Astrocyte of the spinal cord (primary cell): ENCODE results near the gene SMYD3.

Experiments used
- DNase-seq: peaks from one replicate; pipeline ENCODE4 v3.0.0; 2011; ENCODE audit warnings: low read depth, low spot score
- H3K4me3 ChIP-seq: 2 replicates; pipeline ENCODE4 v1.5.1; 2011; ENCODE audit warnings: low read depth, mild to moderate bottlenecking, low read length, moderate library complexity
- CTCF ChIP-seq: IDR thresholded peaks from 2 replicates; pipeline ENCODE4 v1.5.1; 2012; ENCODE audit warnings: low read depth, mild to moderate bottlenecking, low read length, inconsistent platforms
- in situ Hi-C: cut with HindIII; loops from 2 replicates; pipeline ENCODE4 v1.10.0; 2017; ENCODE audit warnings: low sequenced_read_pairs

SMYD3 gene

GRCh38 chr1:245814651-245815050 lies 692.4 kb downstream of the SMYD3 start:
- H3K4me3 ChIP-seq, result no peak overlapping the region
- no peak for DNase-seq
- in situ Hi-C loops, result no loop called here
- TF ChIP-seq CTCF, result no peak

GRCh38 chr1:245812278-245812677 lies 694.8 kb downstream of the SMYD3 start:
- H3K4me3 ChIP-seq, result no peak overlapping the region
- in situ Hi-C loops, result no loop called here
- no peak for DNase-seq
- no peak for TF ChIP-seq CTCF

GRCh38 chr1:245810789-245811337 lies 696.2 kb downstream of the SMYD3 start:
- TF ChIP-seq CTCF, result no peak
- in situ Hi-C loops, result no loop called here
- DNase-seq, result no peak
- H3K4me3 ChIP-seq, result no peak overlapping the region

- no peak for DNase-seq
- in situ Hi-C loops, result no loop called here
- H3K4me3 ChIP-seq, result no peak overlapping the region
- no peak for TF ChIP-seq CTCF
Measured at GRCh38 chr1:245810181-245810769, 696.8 kb downstream of the SMYD3 start.

- no peak for DNase-seq
- H3K4me3 ChIP-seq, result no peak overlapping the region
- in situ Hi-C loops, result no loop called here
- TF ChIP-seq CTCF, result no peak
Measured at GRCh38 chr1:245809361-245809760, 697.7 kb downstream of the SMYD3 start.

- in situ Hi-C loops, result no loop called here
- no peak overlapping the region for H3K4me3 ChIP-seq
- no peak for DNase-seq
- TF ChIP-seq CTCF, result no peak
Measured at GRCh38 chr1:245807954-245808719, 698.9 kb downstream of the SMYD3 start.
